ENCODE measurements around the gene NDUFS3. TPM values are rescaled to one million over a fixed set of nuclear protein-coding genes. Genes with fewer than 3 reads are reported as not detected.
"Not testable (repeated sequence)": the region's sequence is repeated elsewhere in the genome, so short reads cannot be mapped to it uniquely, and the experiment has no call there.

NDUFS3 gene
- total RNA-seq, 1 donor from 2014 or later = 75.0 TPM

- DNase-seq (ENCODE audit: low read depth in 2 of 2) = no peak
Measured at GRCh38 chr11:47558695-47559094, 20.2 kb upstream of the NDUFS3 start.

- no peak for DNase-seq (ENCODE audit: low read depth in 2 of 2)
Measured at GRCh38 chr11:47560426-47560825, 18.4 kb upstream of the NDUFS3 start.

- DNase-seq (ENCODE audit: low read depth in 2 of 2) = not testable (repeated sequence)
Measured at GRCh38 chr11:47562393-47562792, 16.5 kb upstream of the NDUFS3 start.

GRCh38 chr11:47564366-47564765 is 14.5 kb upstream of the NDUFS3 start:
- DNase-seq (ENCODE audit: low read depth in 2 of 2) = not testable (repeated sequence)

DNA sequence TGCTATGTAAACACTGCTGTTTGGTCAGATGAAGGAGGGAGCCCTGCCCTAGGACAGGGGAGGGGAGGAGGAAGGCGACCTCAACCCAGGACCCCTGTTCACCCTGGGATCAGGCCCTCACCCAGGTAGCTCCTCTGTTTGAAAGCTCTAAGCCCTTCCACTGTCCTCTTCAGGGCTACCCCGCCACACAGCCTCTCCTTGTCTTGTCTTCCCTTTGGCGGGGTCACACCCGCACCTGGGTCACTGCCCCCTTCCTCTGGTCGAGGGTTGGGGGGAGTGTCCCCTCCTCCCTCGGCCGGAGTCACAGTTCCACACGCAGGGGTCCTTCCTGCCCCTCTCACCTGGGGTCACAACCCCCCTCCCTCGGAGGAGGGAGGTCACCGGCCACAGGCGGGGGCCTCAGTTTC is 13.9 kb upstream of the NDUFS3 start:
- no peak for DNase-seq (ENCODE audit: low read depth in 2 of 2)

GRCh38 chr11:47565340-47566148 is 13.3 kb upstream of the NDUFS3 start, which contains the start of gene PTPMT1:
Gene PTPMT1 (plus strand): TSS chr11:47565599. CDS start chr11:47565623, 24 bp downstream.
- peak; percentile 36 to 77 for DNase-seq (ENCODE audit: low read depth in 2 of 2)

GRCh38 chr11:47566149-47566698 is 12.7 kb upstream of the NDUFS3 start:
- DNase-seq (ENCODE audit: low read depth in 2 of 2) = peak in 1 of 2 donors; percentile 19

DNA sequence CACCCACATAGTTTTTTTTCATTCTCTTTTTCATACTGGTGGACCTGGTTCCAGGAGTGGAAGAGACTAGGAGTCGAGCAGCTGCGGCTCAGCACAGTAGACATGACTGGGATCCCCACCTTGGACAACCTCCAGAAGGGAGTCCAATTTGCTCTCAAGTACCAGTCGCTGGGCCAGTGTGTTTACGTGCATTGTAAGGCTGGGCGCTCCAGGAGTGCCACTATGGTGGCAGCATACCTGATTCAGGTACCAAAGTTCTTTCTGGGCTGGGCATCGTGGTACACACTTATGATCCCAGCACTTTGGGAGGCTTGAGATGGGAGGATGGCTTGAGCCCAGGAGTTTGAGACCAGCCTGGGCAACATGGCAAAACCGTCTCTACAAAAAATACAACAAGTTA is 9.2 kb upstream of the NDUFS3 start:
- DNase-seq (ENCODE audit: low read depth in 2 of 2) = no peak

DNA sequence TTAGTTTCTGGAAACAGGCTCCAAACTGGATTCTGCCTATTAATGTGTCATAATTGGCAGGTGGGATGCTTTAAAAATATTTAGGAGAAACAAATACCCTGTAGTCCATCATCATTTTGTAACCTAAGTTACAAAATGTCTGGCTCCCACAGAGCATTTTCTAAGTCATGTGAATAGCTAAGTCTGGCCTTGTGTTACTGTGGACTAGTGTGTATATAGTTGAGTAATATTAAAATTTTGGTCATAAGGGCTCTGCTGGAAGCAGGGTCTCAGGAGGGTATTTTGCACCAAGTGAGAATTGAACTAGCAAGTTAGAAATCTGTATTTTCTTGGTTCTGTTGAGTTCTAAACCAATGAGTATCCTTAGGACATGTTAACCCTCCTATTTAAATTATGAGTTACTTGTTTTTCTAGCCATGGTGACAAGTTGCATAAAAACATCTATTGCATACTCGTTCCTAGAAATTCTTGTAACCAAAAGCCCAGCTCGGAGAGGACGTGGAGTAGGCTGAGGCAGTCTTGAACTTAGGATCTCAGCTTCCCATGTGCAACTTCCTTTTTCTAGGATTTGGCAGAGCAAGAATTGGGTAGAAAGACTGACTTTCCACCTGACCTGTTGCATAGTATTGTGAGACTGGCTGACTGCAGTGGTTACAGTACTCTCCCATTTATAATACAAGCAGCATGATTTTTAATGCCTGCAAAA is 8.1 kb upstream of the NDUFS3 start:
- no peak for DNase-seq (ENCODE audit: low read depth in 2 of 2)

DNA sequence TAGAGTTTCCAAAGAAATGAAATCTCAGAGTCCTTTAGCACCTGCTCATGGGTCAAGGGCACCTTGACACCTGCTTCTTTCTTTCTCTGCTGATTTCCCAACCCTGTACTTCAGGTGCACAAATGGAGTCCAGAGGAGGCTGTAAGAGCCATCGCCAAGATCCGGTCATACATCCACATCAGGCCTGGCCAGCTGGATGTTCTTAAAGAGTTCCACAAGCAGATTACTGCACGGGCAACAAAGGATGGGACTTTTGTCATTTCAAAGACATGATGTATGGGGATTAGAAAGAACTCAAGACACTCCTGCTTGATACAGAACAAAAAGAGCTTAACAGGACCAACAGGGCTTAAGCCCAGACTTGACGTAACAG is 7.5 kb upstream of the NDUFS3 start:
- DNase-seq (ENCODE audit: low read depth in 2 of 2) = no peak

GRCh38 chr11:47571895-47572294 is 7.0 kb upstream of the NDUFS3 start:
- no peak for DNase-seq (ENCODE audit: low read depth in 2 of 2)

- DNase-seq (ENCODE audit: low read depth in 2 of 2) = no peak
Measured at GRCh38 chr11:47572715-47573255, 6.1 kb upstream of the NDUFS3 start.

DNA sequence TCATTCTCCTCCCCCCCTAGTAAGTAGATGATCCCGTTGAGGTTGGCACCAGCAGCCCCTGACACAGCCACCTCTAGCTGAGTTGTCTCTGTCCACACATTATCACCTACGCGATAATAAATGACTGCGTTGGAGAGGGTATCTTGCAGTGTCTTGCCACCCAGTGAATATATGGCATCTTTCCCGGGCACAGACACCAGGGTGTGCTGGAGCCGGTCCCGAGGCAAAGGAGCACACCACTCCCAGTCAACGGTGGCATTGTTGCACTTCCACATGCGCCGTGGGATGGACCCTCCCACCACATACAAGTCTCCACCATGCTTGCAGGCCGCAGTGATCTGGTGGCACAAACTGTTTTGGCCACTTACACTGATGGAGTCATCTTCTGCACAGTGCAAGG is 5.6 kb upstream of the NDUFS3 start:
- DNase-seq (ENCODE audit: low read depth in 2 of 2) = no peak

DNA sequence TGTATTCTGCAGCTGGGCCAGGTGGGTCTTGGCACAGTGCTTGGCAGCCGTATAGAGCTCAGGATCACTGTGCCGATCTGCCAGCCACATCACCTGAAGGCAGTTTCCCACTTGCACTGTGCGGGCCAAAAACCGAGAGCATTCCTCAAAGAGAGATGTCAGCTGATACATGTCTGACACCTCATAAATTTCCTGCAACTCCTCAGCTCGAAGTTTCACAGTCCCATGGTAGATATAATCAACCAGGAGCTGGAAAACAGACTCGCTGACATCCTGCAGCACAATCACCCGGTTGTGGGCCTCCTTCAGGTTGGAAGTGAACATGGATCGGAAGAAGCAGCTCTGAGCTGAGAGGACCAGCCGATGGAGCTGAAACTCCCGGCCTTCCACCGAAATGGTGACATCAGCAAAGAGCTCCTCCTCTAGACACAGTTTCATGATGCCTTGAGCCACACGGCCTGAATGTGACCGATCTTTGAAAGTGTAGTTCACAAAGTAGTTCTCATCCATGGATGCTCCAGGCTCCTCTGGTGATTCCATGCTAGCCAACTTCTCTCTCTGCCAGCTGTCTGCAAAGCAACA is 1.3 kb upstream of the NDUFS3 start:
- DNase-seq (ENCODE audit: low read depth in 2 of 2) = no peak

- no peak for DNase-seq (ENCODE audit: low read depth in 2 of 2)
Measured at GRCh38 chr11:47583844-47584243, 5.0 kb downstream of the NDUFS3 start.

- DNase-seq (ENCODE audit: low read depth in 2 of 2) = no peak
Measured at GRCh38 chr11:47586098-47586855, 7.4 kb downstream of the NDUFS3 start, which contains the start of gene FAM180B. Gene FAM180B (plus strand): TSS chr11:47586678. CDS start chr11:47586769, 91 bp downstream.

DNA sequence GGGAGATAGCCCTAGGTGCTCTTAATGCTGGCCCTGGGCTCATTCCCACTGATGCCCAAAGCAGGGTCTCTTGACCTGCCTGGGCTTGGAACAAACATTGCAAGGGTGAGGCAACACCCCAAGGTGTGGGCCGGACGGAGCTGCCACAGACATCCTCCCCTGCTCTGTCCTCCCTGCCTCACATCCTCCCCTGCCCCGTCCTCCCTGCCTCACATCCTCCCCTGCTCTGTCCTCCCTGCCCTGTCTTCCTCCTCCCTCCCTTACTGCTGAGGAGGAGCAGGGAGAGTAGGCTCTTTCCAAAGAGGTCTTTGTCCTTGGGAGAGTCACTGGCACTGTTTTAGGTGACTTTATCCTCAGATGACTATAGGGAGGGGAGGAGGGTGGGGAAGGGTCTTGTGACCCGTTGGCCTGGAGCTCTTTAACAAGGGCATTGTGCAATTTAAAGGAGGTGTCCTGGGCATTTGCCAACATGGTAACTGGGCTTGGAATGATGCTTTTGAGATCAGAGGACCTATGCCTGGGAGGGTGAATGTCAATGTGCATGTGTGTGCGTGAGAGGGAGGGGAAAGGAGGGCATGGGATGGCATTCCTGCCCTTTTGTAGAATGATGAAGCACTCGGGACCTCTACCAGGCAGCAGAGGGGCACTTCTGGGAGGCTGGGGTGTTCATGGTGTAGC is 8.3 kb downstream of the NDUFS3 start:
- no peak for DNase-seq (ENCODE audit: low read depth in 2 of 2)

DNA sequence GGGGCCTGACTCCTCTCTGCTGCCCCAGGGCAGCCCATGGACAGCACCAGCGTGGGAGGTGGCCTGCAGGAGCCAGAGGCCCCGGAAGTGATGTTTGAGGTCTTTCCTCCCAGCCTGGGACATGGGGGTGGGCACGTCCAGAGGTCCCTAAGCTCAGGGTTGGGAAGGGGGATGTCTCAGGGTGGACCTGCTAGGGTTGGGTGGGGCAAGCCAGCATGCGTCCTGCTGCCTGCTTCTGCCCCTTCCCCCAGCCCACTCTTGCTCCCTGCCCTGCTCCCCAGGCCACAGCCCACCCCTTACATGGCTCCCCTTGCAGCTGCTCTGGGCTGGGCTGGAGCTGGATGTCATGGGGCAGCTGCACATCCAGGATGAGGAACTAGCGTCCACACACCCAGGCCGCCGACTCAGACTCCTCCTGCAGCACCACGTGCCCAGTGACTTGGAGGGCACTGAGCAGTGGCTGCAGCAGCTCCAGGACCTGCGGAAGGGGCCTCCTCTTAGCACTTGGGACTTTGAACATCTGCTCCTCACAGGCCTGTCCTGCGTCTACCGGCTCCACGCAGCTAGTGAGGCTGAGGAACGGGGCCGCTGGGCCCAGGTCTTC is 9.0 kb downstream of the NDUFS3 start:
- no peak for DNase-seq (ENCODE audit: low read depth in 2 of 2)

DNA sequence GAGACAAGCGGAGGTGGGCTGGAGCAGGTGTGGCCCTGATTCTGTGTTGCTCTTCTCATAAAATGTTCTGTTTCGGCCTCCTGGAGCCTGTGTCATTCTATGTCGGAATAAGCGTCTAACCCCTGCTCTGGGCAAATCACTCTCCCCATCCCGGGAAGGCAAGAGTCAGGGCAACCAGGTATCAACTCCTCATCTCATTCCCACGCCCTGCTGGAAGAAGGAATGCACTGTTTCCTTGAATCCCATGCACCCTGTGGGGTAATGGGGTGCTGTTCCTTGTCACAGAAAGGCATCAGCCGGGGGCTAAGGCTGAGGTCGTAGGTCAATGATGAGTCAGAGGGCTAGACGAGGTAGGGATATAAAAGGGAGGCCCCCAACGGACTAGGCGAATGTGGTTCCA is 10.2 kb downstream of the NDUFS3 start:
- DNase-seq (ENCODE audit: low read depth in 2 of 2) = no peak

- no peak for DNase-seq (ENCODE audit: low read depth in 2 of 2)
Measured at GRCh38 chr11:47589584-47589976, 10.7 kb downstream of the NDUFS3 start.

All from dermis microvascular lymphatic vessel endothelial cell (primary cell).